HepG2 (cell line): Measurements from ENCODE around the gene IL32. TPM values are rescaled to one million over a fixed set of nuclear protein-coding genes. Genes with fewer than 3 reads are reported as not detected.

Source experiments
- KAT7 ChIP-seq: IDR thresholded peaks from 2 replicates; pipeline ENCODE4 v1.6.1; 2018; ENCODE audit warnings: borderline replicate concordance, missing compliant biosample characterization
- KDM5A ChIP-seq: fragments of 200-600 bp; sonication (generic); IDR thresholded peaks from 2 replicates; pipeline ENCODE4 v1.7.0; 2018; ENCODE audit warnings: antibody characterized with exemption, mild to moderate bottlenecking, low read length, borderline replicate concordance
- NFYC ChIP-seq: IDR thresholded peaks from 2 replicates; pipeline ENCODE4 v1.6.1; 2016; ENCODE audit warnings: missing genetic modification reagents, missing compliant biosample characterization
- NR2C2 ChIP-seq: sonication (generic); formaldehyde crosslinking; IDR thresholded peaks from 2 replicates; pipeline ENCODE4 v1.4.0; 2020; ENCODE audit warnings: missing genetic modification reagents, mild to moderate bottlenecking, moderate library complexity, borderline replicate concordance
- NR2F2 ChIP-seq: IDR thresholded peaks from 2 replicates; pipeline ENCODE4 v1.6.1; 2012; ENCODE audit warnings: low read depth, inconsistent platforms, borderline replicate concordance
- SP5 ChIP-seq: IDR thresholded peaks from 2 replicates; pipeline ENCODE4 v1.6.1; 2016; ENCODE audit warnings: low read depth, borderline replicate concordance
- SRSF1 ChIP-seq: fragments of 200-400 bp; formaldehyde crosslinking; optimal IDR thresholded peaks from 2 replicates; pipeline ENCODE3; 2017; ENCODE audit warnings: mild to moderate bottlenecking, low read depth, low read length, moderate library complexity
- TAF1 ChIP-seq: sonication (generic); formaldehyde crosslinking; IDR thresholded peaks from 2 replicates; pipeline ENCODE4 v1.4.0; 2020; ENCODE audit warnings: missing genetic modification reagents
- THAP7 ChIP-seq: sonication (generic); formaldehyde crosslinking; IDR thresholded peaks from 2 replicates; pipeline ENCODE4 v1.8.1; 2023; ENCODE audit warnings: mild to moderate bottlenecking, missing genetic modification reagents
- TSC22D2 ChIP-seq: sonication (generic); formaldehyde crosslinking; IDR thresholded peaks from 2 replicates; pipeline ENCODE4 v1.5.1; 2020; ENCODE audit warnings: missing genetic modification reagents, mild to moderate bottlenecking, borderline replicate concordance
- ZMAT3 ChIP-seq: sonication (generic); formaldehyde crosslinking; conservative IDR thresholded peaks from 2 replicates; pipeline ENCODE4 v1.7.0; 2021; ENCODE audit warnings: missing genetic modification reagents
- ZMYM3 ChIP-seq: sonication (generic); formaldehyde crosslinking; IDR thresholded peaks from 2 replicates; pipeline ENCODE4 v1.5.1; 2020; ENCODE audit warnings: mild to moderate bottlenecking, missing genetic modification reagents
- ZNF292 ChIP-seq: sonication (generic); formaldehyde crosslinking; IDR thresholded peaks from 2 replicates; pipeline ENCODE4 v1.8.1; 2022; ENCODE audit warnings: mild to moderate bottlenecking, low read depth, missing genetic modification reagents, borderline replicate concordance
- ZNF558 ChIP-seq: sonication (generic); formaldehyde crosslinking; IDR thresholded peaks from 2 replicates; pipeline ENCODE4 v1.9.0; 2022; ENCODE audit warnings: mild to moderate bottlenecking, missing genetic modification reagents, borderline replicate concordance
- ZNF776 ChIP-seq: sonication (generic); formaldehyde crosslinking; IDR thresholded peaks from 2 replicates; pipeline ENCODE4 v1.4.0; 2020; ENCODE audit warnings: mild to moderate bottlenecking, missing genetic modification reagents
- ZNF878 ChIP-seq: sonication (generic); formaldehyde crosslinking; IDR thresholded peaks from 2 replicates; pipeline ENCODE4 v1.8.1; 2023; ENCODE audit warnings: mild to moderate bottlenecking, missing genetic modification reagents, moderate library complexity
- ZSCAN21 ChIP-seq: sonication (generic); formaldehyde crosslinking; IDR thresholded peaks from 2 replicates; pipeline ENCODE4 v1.8.0; 2022; ENCODE audit warnings: mild to moderate bottlenecking, missing genetic modification reagents, moderate library complexity, borderline replicate concordance
- ZSCAN29 ChIP-seq: sonication (generic); formaldehyde crosslinking; conservative IDR thresholded peaks from 2 replicates; pipeline ENCODE4 v1.4.0; 2020; ENCODE audit warnings: mild to moderate bottlenecking, missing genetic modification reagents
- ZSCAN30 ChIP-seq: sonication (generic); formaldehyde crosslinking; IDR thresholded peaks from 2 replicates; pipeline ENCODE4 v1.5.0; 2020; ENCODE audit warnings: mild to moderate bottlenecking, missing genetic modification reagents
- polyA plus RNA-seq, 8 experiments: library from polyadenylated mRNA; depleted of rRNA in 3 of 8; stranded (reverse) in 7 of 8; unstranded in 1 of 8; fragments of >200 nt; fragmentation: Illumina TruSeq in 4 of 8; extraction: Trizol in 4 of 8; gene quantifications; 2 replicates each; pipeline versions ENCODE4 v1.2.1 to v1.2.3, GENCODE V29; 2011 to 2016; ENCODE audit warnings: low read depth in 4 of 8, missing spikeins in 1 of 8, mixed read lengths in 1 of 8; ENCODE audit not compliant: insufficient read depth in 1 of 8
- total RNA-seq, 5 experiments: library from RNA; depleted of rRNA; stranded (reverse); fragments of >200 nt; fragmentation: Illumina TruSeq; extraction: Trizol; gene quantifications; 2 replicates each; pipeline ENCODE4 v1.2.3, GENCODE V29; 2016; ENCODE audit warnings: low read depth in 1 of 5
- TF ChIP-seq, protein P1 (sequence below): sonication (generic); formaldehyde crosslinking; IDR thresholded peaks from 2 replicates; pipeline ENCODE4 v1.4.0; 2020; ENCODE audit warnings: missing genetic modification reagents
- TF ChIP-seq, protein P2 (sequence below): sonication (generic); formaldehyde crosslinking; IDR thresholded peaks from 2 replicates; pipeline ENCODE4 v1.4.0; 2020; ENCODE audit warnings: missing genetic modification reagents

IL32 gene
- total and polyA plus RNA-seq, 2 of the 13 experiments (the other 11 are each of a cell fraction or from before 2014, with no cell fraction given): 115 to 165 TPM

- TF ChIP-seq, protein P1, sequence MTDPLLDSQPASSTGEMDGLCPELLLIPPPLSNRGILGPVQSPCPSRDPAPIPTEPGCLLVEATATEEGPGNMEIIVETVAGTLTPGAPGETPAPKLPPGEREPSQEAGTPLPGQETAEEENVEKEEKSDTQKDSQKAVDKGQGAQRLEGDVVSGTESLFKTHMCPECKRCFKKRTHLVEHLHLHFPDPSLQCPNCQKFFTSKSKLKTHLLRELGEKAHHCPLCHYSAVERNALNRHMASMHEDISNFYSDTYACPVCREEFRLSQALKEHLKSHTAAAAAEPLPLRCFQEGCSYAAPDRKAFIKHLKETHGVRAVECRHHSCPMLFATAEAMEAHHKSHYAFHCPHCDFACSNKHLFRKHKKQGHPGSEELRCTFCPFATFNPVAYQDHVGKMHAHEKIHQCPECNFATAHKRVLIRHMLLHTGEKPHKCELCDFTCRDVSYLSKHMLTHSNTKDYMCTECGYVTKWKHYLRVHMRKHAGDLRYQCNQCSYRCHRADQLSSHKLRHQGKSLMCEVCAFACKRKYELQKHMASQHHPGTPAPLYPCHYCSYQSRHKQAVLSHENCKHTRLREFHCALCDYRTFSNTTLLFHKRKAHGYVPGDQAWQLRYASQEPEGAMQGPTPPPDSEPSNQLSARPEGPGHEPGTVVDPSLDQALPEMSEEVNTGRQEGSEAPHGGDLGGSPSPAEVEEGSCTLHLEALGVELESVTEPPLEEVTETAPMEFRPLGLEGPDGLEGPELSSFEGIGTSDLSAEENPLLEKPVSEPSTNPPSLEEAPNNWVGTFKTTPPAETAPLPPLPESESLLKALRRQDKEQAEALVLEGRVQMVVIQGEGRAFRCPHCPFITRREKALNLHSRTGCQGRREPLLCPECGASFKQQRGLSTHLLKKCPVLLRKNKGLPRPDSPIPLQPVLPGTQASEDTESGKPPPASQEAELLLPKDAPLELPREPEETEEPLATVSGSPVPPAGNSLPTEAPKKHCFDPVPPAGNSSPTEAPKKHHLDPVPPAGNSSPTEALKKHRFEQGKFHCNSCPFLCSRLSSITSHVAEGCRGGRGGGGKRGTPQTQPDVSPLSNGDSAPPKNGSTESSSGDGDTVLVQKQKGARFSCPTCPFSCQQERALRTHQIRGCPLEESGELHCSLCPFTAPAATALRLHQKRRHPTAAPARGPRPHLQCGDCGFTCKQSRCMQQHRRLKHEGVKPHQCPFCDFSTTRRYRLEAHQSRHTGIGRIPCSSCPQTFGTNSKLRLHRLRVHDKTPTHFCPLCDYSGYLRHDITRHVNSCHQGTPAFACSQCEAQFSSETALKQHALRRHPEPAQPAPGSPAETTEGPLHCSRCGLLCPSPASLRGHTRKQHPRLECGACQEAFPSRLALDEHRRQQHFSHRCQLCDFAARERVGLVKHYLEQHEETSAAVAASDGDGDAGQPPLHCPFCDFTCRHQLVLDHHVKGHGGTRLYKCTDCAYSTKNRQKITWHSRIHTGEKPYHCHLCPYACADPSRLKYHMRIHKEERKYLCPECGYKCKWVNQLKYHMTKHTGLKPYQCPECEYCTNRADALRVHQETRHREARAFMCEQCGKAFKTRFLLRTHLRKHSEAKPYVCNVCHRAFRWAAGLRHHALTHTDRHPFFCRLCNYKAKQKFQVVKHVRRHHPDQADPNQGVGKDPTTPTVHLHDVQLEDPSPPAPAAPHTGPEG (CRISPR knock-in tag): peak; percentile 72; the same call in 1 of the 2 replicates
- TF ChIP-seq TSC22D2 (CRISPR knock-in tag) (no peak), ZMYM3 (CRISPR knock-in tag) (peak; percentile 22; the same call in 1 of the 2 replicates), ZNF878 (CRISPR knock-in tag) (peak; percentile 64; the same call in 1 of the 2 replicates), KDM5A (no peak), TAF1 (CRISPR knock-in tag) (peak; percentile 19; the same call in 1 of the 2 replicates), ZNF558 (CRISPR knock-in tag) (peak; percentile 26; the same call in 1 of the 2 replicates), SRSF1 (peak; percentile 10), NFYC (CRISPR knock-in tag) (no peak), ZSCAN29 (CRISPR knock-in tag) (0 out of 2 replicates have a peak, but pooled peaks have one; percentile 59), NR2F2 (peak; percentile 84), ZSCAN30 (no peak), NR2C2 (CRISPR knock-in tag) (peak; percentile 79), THAP7 (CRISPR knock-in tag) (no peak), ZNF292 (CRISPR knock-in tag) (0 out of 2 replicates have a peak, but pooled peaks have one; percentile 32), ZNF776 (CRISPR knock-in tag) (no peak), KAT7 (CRISPR knock-in tag) (no peak; the same call in 1 of the 2 replicates), ZSCAN21 (CRISPR knock-in tag) (peak; percentile 65; the same call in 1 of the 2 replicates), ZMAT3 (CRISPR knock-in tag) (peak; percentile 29), SP5 (CRISPR knock-in tag) (peak; percentile 92)
- TF ChIP-seq, protein P2, sequence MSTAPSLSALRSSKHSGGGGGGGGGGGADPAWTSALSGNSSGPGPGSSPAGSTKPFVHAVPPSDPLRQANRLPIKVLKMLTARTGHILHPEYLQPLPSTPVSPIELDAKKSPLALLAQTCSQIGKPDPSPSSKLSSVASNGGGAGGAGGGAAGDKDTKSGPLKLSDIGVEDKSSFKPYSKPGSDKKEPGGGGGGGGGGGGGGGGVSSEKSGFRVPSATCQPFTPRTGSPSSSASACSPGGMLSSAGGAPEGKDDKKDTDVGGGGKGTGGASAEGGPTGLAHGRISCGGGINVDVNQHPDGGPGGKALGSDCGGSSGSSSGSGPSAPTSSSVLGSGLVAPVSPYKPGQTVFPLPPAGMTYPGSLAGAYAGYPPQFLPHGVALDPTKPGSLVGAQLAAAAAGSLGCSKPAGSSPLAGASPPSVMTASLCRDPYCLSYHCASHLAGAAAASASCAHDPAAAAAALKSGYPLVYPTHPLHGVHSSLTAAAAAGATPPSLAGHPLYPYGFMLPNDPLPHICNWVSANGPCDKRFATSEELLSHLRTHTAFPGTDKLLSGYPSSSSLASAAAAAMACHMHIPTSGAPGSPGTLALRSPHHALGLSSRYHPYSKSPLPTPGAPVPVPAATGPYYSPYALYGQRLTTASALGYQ: peak; percentile 73; the same call in 1 of the 2 replicates
Measured at GRCh38 chr16:3020604-3021448, 44.6 kb upstream of the IL32 start (continued).
